ENCODE results near the gene DIO3.

Gene DIO3

GRCh38 chr14:101587441-101587911, 26.2 kb downstream of the DIO3 start:
- TF ChIP-seq, protein P1, sequence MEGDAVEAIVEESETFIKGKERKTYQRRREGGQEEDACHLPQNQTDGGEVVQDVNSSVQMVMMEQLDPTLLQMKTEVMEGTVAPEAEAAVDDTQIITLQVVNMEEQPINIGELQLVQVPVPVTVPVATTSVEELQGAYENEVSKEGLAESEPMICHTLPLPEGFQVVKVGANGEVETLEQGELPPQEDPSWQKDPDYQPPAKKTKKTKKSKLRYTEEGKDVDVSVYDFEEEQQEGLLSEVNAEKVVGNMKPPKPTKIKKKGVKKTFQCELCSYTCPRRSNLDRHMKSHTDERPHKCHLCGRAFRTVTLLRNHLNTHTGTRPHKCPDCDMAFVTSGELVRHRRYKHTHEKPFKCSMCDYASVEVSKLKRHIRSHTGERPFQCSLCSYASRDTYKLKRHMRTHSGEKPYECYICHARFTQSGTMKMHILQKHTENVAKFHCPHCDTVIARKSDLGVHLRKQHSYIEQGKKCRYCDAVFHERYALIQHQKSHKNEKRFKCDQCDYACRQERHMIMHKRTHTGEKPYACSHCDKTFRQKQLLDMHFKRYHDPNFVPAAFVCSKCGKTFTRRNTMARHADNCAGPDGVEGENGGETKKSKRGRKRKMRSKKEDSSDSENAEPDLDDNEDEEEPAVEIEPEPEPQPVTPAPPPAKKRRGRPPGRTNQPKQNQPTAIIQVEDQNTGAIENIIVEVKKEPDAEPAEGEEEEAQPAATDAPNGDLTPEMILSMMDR (IDR thresholded peaks at IDR 0.05; ENCODE audit: low read depth, low read length): no peak
- no peak overlapping the region for H3K4me3 ChIP-seq (replicated peaks in 1 of 2; ENCODE audit: low read depth in 2 of 2, low read length in 2 of 2)
- no peak for DNase-seq (ENCODE audit: low read depth in 2 of 2)

GRCh38 chr14:101588286-101588975, 27.1 kb downstream of the DIO3 start:
- no peak for DNase-seq (ENCODE audit: low read depth in 2 of 2)
- TF ChIP-seq, protein P1 (IDR thresholded peaks at IDR 0.05; ENCODE audit: low read depth, low read length): no peak
- no peak overlapping the region for H3K4me3 ChIP-seq (replicated peaks in 1 of 2; ENCODE audit: low read depth in 2 of 2, low read length in 2 of 2)

GRCh38 chr14:101588990-101589389, 27.7 kb downstream of the DIO3 start:
- TF ChIP-seq, protein P1 (IDR thresholded peaks at IDR 0.05; ENCODE audit: low read depth, low read length): no peak
- H3K4me3 ChIP-seq (replicated peaks in 1 of 2; ENCODE audit: low read depth in 2 of 2, low read length in 2 of 2): no peak overlapping the region
- DNase-seq (ENCODE audit: low read depth in 2 of 2): no peak

GRCh38 chr14:101589486-101590015, 28.3 kb downstream of the DIO3 start:
- TF ChIP-seq, protein P1 (IDR thresholded peaks at IDR 0.05; ENCODE audit: low read depth, low read length): no peak
- no peak for DNase-seq (ENCODE audit: low read depth in 2 of 2)
- no peak overlapping the region for H3K4me3 ChIP-seq (replicated peaks in 1 of 2; ENCODE audit: low read depth in 2 of 2, low read length in 2 of 2)

DNA sequence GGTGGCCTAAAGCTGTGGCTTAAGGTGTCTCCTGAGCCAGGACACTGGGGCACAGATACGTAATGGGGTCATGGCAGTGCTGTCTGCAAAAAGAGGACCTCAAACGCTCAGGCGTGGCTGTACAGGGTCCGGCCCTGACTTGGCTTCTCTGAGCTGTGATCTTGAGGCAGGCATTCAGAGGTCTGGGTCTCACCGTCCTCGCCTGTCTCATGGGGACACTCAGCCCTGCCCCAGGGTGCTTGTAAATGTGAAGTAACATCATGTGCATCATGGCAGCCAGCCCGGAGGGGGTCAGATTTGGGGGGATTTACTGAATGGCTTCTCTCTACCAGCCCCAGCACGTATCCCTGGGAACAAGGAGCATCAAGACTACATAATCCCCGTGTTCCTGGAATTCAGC, 28.8 kb downstream of the DIO3 start:
- TF ChIP-seq, protein P1 (IDR thresholded peaks at IDR 0.05; ENCODE audit: low read depth, low read length): no peak
- H3K4me3 ChIP-seq (replicated peaks in 1 of 2; ENCODE audit: low read depth in 2 of 2, low read length in 2 of 2): no peak overlapping the region
- DNase-seq (ENCODE audit: low read depth in 2 of 2): no peak

- H3K4me3 ChIP-seq (replicated peaks in 1 of 2; ENCODE audit: low read depth in 2 of 2, low read length in 2 of 2): no peak overlapping the region
- no peak for DNase-seq (ENCODE audit: low read depth in 2 of 2)
- TF ChIP-seq, protein P1 (IDR thresholded peaks at IDR 0.05; ENCODE audit: low read depth, low read length): no peak
These were observed 29.3 kb downstream of the DIO3 start for GRCh38 chr14:101590616-101591015.

All from cardiac fibroblast (primary cell).